GM18505 (cell line): Measurements from ENCODE around the gene SLC9B1.
"Not testable (repeated sequence)": the region's sequence is repeated elsewhere in the genome, so short reads cannot be mapped to it uniquely, and the experiment has no call there.

Experiments
- ATAC-seq: cut with Tn5 transposase; IDR thresholded peaks from one replicate; pipeline ENCODE4 v1.9.1; 2021; ENCODE audit not compliant: unreplicated experiment
- POLR2A ChIP-seq: IDR thresholded peaks from 4 replicates; pipeline ENCODE4 v1.6.1; 2011; ENCODE audit warnings: borderline replicate concordance; ENCODE audit not compliant: insufficient read depth, insufficient read length; ENCODE audit errors: extremely low read depth

The SLC9B1 gene

GRCh38 chr4:102871772-102872171, 147.7 kb downstream of the SLC9B1 start:
- TF ChIP-seq POLR2A = no peak
- no peak for ATAC-seq

- ATAC-seq = peak; percentile 24
- no peak for TF ChIP-seq POLR2A
These were observed 149.8 kb downstream of the SLC9B1 start for GRCh38 chr4:102869569-102870197.

GRCh38 chr4:102868781-102869568, 150.5 kb downstream of the SLC9B1 start, which contains the start of gene CISD2:
CISD2 (plus strand) TSS chr4:102868992; CDS start chr4:102869085, 93 bp downstream.
- TF ChIP-seq POLR2A = peak; percentile 96
- ATAC-seq = peak; percentile 91

GRCh38 chr4:102868153-102868780, 151.2 kb downstream of the SLC9B1 start:
- no peak for TF ChIP-seq POLR2A
- ATAC-seq = peak; percentile 45

GRCh38 chr4:102867278-102868152, 152.0 kb downstream of the SLC9B1 start:
- no peak for TF ChIP-seq POLR2A
- no peak for ATAC-seq

GRCh38 chr4:102865327-102865726, 154.2 kb downstream of the SLC9B1 start:
- ATAC-seq = not testable (repeated sequence)

GRCh38 chr4:102862747-102863146, 156.8 kb downstream of the SLC9B1 start:
- ATAC-seq = no peak
- TF ChIP-seq POLR2A = no peak

GRCh38 chr4:102862016-102862415, 157.5 kb downstream of the SLC9B1 start:
- TF ChIP-seq POLR2A = no peak
- no peak for ATAC-seq

GRCh38 chr4:102860611-102861324, 158.7 kb downstream of the SLC9B1 start:
- no peak for TF ChIP-seq POLR2A
- no peak for ATAC-seq

GRCh38 chr4:102858828-102859464, 160.6 kb downstream of the SLC9B1 start:
- no peak for TF ChIP-seq POLR2A

More at GRCh38 chr4:102858828-102859464, 160.6 kb downstream of the SLC9B1 start:
- no peak for ATAC-seq
